ENCODE data around the gene ZNF283.

ZNF283 gene

GRCh38 chr19:43809762-43810696 lies 17.1 kb upstream of the ZNF283 start:
- Histone ChIP-seq H3K14ac (ENCODE audit: low read length) (no peak overlapping the region), H2BK5ac (ENCODE audit: low read depth, low read length, poor library complexity) (no peak overlapping the region), H3K18ac (ENCODE audit: low read length) (no peak overlapping the region), H3K4me3 (ENCODE audit: low read depth, low read length) (no peak overlapping the region), H4K8ac (ENCODE audit: low read depth, low read length) (no peak overlapping the region), H3K27ac (ENCODE audit: low read depth, low read length) (no peak overlapping the region), H3K9ac (ENCODE audit: low read length) (no peak overlapping the region), H3K79me2 (ENCODE audit: control insufficient read depth, insufficient read depth, low read length, poor library complexity) (no peaks in the 10 kb centered on the region), H3K4ac (ENCODE audit: low read depth, low read length) (no peak overlapping the region), H3K79me1 (ENCODE audit: low read length) (no peaks in the 10 kb centered on the region), H2BK12ac (ENCODE audit: low read length) (no peak overlapping the region), H2BK120ac (ENCODE audit: insufficient read depth, low read length, poor library complexity) (no peak overlapping the region), H3K36me3 (ENCODE audit: control insufficient read depth in 1 of 2, insufficient read depth in 2 of 2, low read length in 2 of 2) (no peaks in the 10 kb centered on the region), H4K12ac (ENCODE audit: low read depth, low read length) (no peak overlapping the region), H2AK5ac (ENCODE audit: low read length) (no peak overlapping the region), H3K4me1 (ENCODE audit: control insufficient read depth in 1 of 2, insufficient read depth in 2 of 2, low read length in 2 of 2) (no peaks in the 10 kb centered on the region), H3K23ac (ENCODE audit: low read length) (no peak overlapping the region), H2AFZ (ENCODE audit: insufficient read depth, low read length, poor library complexity) (no peak overlapping the region), H3K27me3 (ENCODE audit: insufficient read depth, low read length) (no peaks in the 10 kb centered on the region), H3K4me2 (ENCODE audit: low read length) (no peak overlapping the region), H4K91ac (ENCODE audit: low read depth, low read length) (no peak overlapping the region), H3K9me3 (ENCODE audit: insufficient read depth, low read depth, low read length) (no peaks in the 10 kb centered on the region)
- peak; percentile 22 to 85 for DNase-seq
- no CpG with 5 or more reads among the region's 8 CpGs for WGBS (ENCODE audit: extremely low coverage, insufficient coverage, insufficient read length)

GRCh38 chr19:43811837-43812236 lies 15.3 kb upstream of the ZNF283 start:
- Histone ChIP-seq H2BK5ac (ENCODE audit: low read depth, low read length, poor library complexity) (no peak overlapping the region), H3K27ac (ENCODE audit: low read depth, low read length) (no peak overlapping the region), H3K9ac (ENCODE audit: low read length) (no peak overlapping the region), H3K18ac (ENCODE audit: low read length) (no peak overlapping the region), H3K4me1 (ENCODE audit: control insufficient read depth in 1 of 2, insufficient read depth in 2 of 2, low read length in 2 of 2) (no peaks in the 10 kb centered on the region), H3K23ac (ENCODE audit: low read length) (no peak overlapping the region), H2AFZ (ENCODE audit: insufficient read depth, low read length, poor library complexity) (no peak overlapping the region), H4K12ac (ENCODE audit: low read depth, low read length) (no peak overlapping the region), H3K4ac (ENCODE audit: low read depth, low read length) (no peak overlapping the region), H3K4me3 (ENCODE audit: low read depth, low read length) (no peak overlapping the region), H2BK120ac (ENCODE audit: insufficient read depth, low read length, poor library complexity) (no peak overlapping the region), H2BK12ac (ENCODE audit: low read length) (no peak overlapping the region), H3K79me2 (ENCODE audit: control insufficient read depth, insufficient read depth, low read length, poor library complexity) (no peaks in the 10 kb centered on the region), H3K79me1 (ENCODE audit: low read length) (no peaks in the 10 kb centered on the region), H4K91ac (ENCODE audit: low read depth, low read length) (no peak overlapping the region), H3K4me2 (ENCODE audit: low read length) (no peak overlapping the region), H3K14ac (ENCODE audit: low read length) (no peak overlapping the region), H3K9me3 (ENCODE audit: insufficient read depth, low read depth, low read length) (no peaks in the 10 kb centered on the region), H3K27me3 (ENCODE audit: insufficient read depth, low read length) (no peaks in the 10 kb centered on the region), H3K36me3 (ENCODE audit: control insufficient read depth in 1 of 2, insufficient read depth in 2 of 2, low read length in 2 of 2) (no peaks in the 10 kb centered on the region), H4K8ac (ENCODE audit: low read depth, low read length) (no peak overlapping the region), H2AK5ac (ENCODE audit: low read length) (no peak overlapping the region)
- no CpG with 5 or more reads among the region's 1 CpG for WGBS (ENCODE audit: extremely low coverage, insufficient coverage, insufficient read length)
- no peak for DNase-seq

DNA sequence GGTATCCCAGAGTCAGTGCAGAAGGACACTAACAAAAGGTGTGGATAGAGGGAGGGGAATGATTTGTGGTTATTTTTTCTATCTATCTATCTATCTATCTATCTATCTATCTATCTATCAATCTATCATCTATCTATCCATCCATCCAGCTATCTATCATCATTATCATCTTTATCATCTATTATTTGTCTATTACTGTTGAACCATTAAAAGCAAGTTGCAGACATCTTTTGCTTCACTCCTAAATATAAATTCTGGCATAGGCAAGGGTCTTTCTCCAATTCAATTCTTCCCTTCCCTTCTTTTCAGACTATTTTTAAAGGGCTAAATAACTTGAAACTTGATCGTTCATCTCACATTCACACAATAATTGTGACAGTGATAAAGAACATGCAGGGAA lies 14.9 kb upstream of the ZNF283 start:
- no peak overlapping the region for H2BK5ac ChIP-seq (ENCODE audit: low read depth, low read length, poor library complexity)
- H3K18ac ChIP-seq (ENCODE audit: low read length): no peak overlapping the region
- WGBS (ENCODE audit: extremely low coverage, insufficient coverage, insufficient read length): no CpG with 5 or more reads among the region's 1 CpG

GRCh38 chr19:43812688-43813087 lies 14.4 kb upstream of the ZNF283 start:
- H3K4ac ChIP-seq (ENCODE audit: low read depth, low read length): no peak overlapping the region
- H3K23ac ChIP-seq (ENCODE audit: low read length): no peak overlapping the region
- H3K79me2 ChIP-seq (ENCODE audit: control insufficient read depth, insufficient read depth, low read length, poor library complexity): no peaks in the 10 kb centered on the region
- H4K91ac ChIP-seq (ENCODE audit: low read depth, low read length): no peak overlapping the region
- H2AFZ ChIP-seq (ENCODE audit: insufficient read depth, low read length, poor library complexity): no peak overlapping the region
- no peak overlapping the region for H2AK5ac ChIP-seq (ENCODE audit: low read length)
- H3K79me1 ChIP-seq (ENCODE audit: low read length): no peaks in the 10 kb centered on the region
- no peak overlapping the region for H2BK5ac ChIP-seq (ENCODE audit: low read depth, low read length, poor library complexity)
- H3K4me2 ChIP-seq (ENCODE audit: low read length): no peak overlapping the region
- no peak overlapping the region for H3K9ac ChIP-seq (ENCODE audit: low read length)
- no peak for DNase-seq
- no peaks in the 10 kb centered on the region for H3K4me1 ChIP-seq (ENCODE audit: control insufficient read depth in 1 of 2, insufficient read depth in 2 of 2, low read length in 2 of 2)
- H2BK12ac ChIP-seq (ENCODE audit: low read length): no peak overlapping the region
- H3K36me3 ChIP-seq (ENCODE audit: control insufficient read depth in 1 of 2, insufficient read depth in 2 of 2, low read length in 2 of 2): no peaks in the 10 kb centered on the region
- H4K8ac ChIP-seq (ENCODE audit: low read depth, low read length): no peak overlapping the region
- no peak overlapping the region for H3K4me3 ChIP-seq (ENCODE audit: low read depth, low read length)
- no peak overlapping the region for H3K27ac ChIP-seq (ENCODE audit: low read depth, low read length)
- no peaks in the 10 kb centered on the region for H3K27me3 ChIP-seq (ENCODE audit: insufficient read depth, low read length)
- WGBS (ENCODE audit: extremely low coverage, insufficient coverage, insufficient read length): no CpG with 5 or more reads among the region's 6 CpGs
- no peaks in the 10 kb centered on the region for H3K9me3 ChIP-seq (ENCODE audit: insufficient read depth, low read depth, low read length)
- H3K18ac ChIP-seq (ENCODE audit: low read length): no peak overlapping the region
- no peak overlapping the region for H3K14ac ChIP-seq (ENCODE audit: low read length)
- H2BK120ac ChIP-seq (ENCODE audit: insufficient read depth, low read length, poor library complexity): no peak overlapping the region
- no peak overlapping the region for H4K12ac ChIP-seq (ENCODE audit: low read depth, low read length)

More for the DNA sequence above, 14.9 kb upstream of the ZNF283 start:
- Histone ChIP-seq H3K4me1 (ENCODE audit: control insufficient read depth in 1 of 2, insufficient read depth in 2 of 2, low read length in 2 of 2) (no peaks in the 10 kb centered on the region), H4K91ac (ENCODE audit: low read depth, low read length) (no peak overlapping the region), H3K36me3 (ENCODE audit: control insufficient read depth in 1 of 2, insufficient read depth in 2 of 2, low read length in 2 of 2) (no peaks in the 10 kb centered on the region), H3K23ac (ENCODE audit: low read length) (no peak overlapping the region), H2BK12ac (ENCODE audit: low read length) (no peak overlapping the region), H4K12ac (ENCODE audit: low read depth, low read length) (no peak overlapping the region), H3K14ac (ENCODE audit: low read length) (no peak overlapping the region), H3K4me2 (ENCODE audit: low read length) (no peak overlapping the region), H3K79me2 (ENCODE audit: control insufficient read depth, insufficient read depth, low read length, poor library complexity) (no peaks in the 10 kb centered on the region), H2AFZ (ENCODE audit: insufficient read depth, low read length, poor library complexity) (no peak overlapping the region), H3K27ac (ENCODE audit: low read depth, low read length) (no peak overlapping the region), H3K9ac (ENCODE audit: low read length) (no peak overlapping the region), H4K8ac (ENCODE audit: low read depth, low read length) (no peak overlapping the region), H3K4ac (ENCODE audit: low read depth, low read length) (no peak overlapping the region), H3K27me3 (ENCODE audit: insufficient read depth, low read length) (no peaks in the 10 kb centered on the region), H2BK120ac (ENCODE audit: insufficient read depth, low read length, poor library complexity) (no peak overlapping the region), H3K4me3 (ENCODE audit: low read depth, low read length) (no peak overlapping the region), H2AK5ac (ENCODE audit: low read length) (no peak overlapping the region), H3K9me3 (ENCODE audit: insufficient read depth, low read depth, low read length) (no peaks in the 10 kb centered on the region), H3K79me1 (ENCODE audit: low read length) (no peaks in the 10 kb centered on the region)
- DNase-seq: no peak
